IPS-18c (cell line): ENCODE data around the gene FYN.
"Not testable (repeated sequence)": the region's sequence is repeated elsewhere in the genome, so short reads cannot be mapped to it uniquely, and the experiment has no call there.

Experiments used
- H3K4me3 ChIP-seq: 2 replicates; pipeline ENCODE4 v1.7.0; 2013; ENCODE audit warnings: low read depth, mild to moderate bottlenecking, low read length, moderate library complexity; ENCODE audit not compliant: insufficient read depth
- H3K9me3 ChIP-seq: one replicate; pipeline ENCODE4 v1.6.1; 2013; ENCODE audit warnings: mild to moderate bottlenecking, low read length, moderate library complexity; ENCODE audit not compliant: control insufficient read depth, insufficient read depth

Gene FYN

GRCh38 chr6:111686932-111687266 lies 186.4 kb downstream of the FYN start:
- Histone ChIP-seq H3K4me3 (no peak overlapping the region), H3K9me3 (no peaks in the 10 kb centered on the region)

DNA sequence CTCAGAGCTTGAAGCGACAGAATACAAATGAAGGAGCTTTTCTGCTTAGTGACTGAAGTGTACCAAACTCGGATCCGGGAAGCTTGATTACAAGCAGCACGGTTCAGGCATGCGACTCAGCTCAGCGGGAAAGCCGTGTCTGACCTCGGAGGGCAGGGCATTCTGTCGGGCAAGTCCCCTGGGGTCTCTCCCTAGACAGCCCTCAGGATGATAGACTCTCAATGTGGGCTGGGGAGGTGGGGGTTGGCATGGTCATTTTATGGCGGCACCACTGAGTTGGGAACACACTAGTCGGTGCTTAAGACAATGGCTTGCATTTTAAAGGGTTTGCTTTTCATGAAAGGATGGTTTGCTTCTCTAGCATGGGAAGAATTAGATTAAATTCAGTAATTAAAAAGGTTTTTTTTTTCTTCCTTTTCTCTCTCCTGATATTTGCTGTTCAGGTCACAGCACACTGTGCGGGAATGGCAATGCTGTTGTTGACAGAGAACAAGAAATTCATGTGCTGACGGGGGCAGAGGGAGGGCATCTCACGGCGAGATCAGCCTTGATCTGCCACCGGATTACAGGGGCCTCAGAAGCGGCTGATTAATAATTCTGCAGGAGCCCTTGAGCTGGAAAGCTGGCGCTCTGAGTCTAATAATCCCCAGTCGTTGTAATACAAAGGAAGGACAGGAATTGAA lies 186.9 kb downstream of the FYN start:
- Histone ChIP-seq H3K9me3 (no peaks in the 10 kb centered on the region), H3K4me3 (no peak overlapping the region)

DNA sequence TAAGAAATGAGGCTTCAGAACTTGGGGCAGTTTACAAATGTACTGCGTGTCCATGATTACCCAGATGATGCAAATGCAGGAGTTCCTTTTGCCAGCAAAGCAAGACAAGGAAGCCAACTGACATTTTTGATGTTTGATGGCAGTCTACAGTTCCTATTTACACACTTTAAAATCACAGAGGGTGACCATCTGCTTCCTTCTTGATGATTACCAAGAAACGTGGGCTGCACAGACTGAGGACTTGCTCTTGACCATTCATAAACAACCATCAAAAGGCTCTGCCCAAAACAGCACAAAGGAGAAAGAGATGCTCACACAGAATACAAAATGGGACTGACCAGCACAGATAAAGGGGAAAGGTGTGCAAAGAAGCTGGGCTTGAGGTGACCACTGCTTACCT lies 187.7 kb downstream of the FYN start:
- H3K9me3 ChIP-seq, result no peaks in the 10 kb centered on the region
- no peak overlapping the region for H3K4me3 ChIP-seq

- H3K9me3 ChIP-seq, result no peaks in the 10 kb centered on the region
- no peak overlapping the region for H3K4me3 ChIP-seq
Observed at GRCh38 chr6:111685058-111685457, 188.2 kb downstream of the FYN start.

DNA sequence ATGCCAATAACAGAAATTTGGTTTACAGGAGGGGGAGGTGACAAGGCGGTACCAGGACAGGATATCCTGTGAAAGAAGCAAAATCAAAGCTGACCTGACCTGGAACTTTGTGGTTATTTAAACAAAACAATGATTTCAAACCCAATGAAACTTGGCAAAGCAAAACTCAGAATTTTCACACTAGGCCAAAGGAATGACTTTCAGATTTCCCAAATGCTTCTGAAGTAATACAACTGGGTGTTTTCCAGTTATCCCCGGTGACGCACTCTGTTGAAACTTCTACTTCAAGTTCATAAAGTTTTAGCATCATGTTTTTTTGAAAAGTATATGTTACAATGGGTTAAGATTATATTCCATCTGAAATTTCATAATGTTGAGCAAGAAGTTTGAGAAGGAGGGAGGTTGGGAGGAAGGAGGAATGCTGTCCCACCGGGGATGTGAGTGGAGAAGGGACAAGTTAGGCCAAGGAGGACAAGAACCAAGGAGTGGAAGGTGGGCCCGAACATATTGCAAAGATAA lies 189.4 kb downstream of the FYN start:
- H3K9me3 ChIP-seq, result no peaks in the 10 kb centered on the region
- H3K4me3 ChIP-seq, result no peak overlapping the region

- Histone ChIP-seq H3K4me3 (no peak overlapping the region), H3K9me3 (no peaks in the 10 kb centered on the region)
Observed at GRCh38 chr6:111683157-111683556, 190.1 kb downstream of the FYN start.

- Histone ChIP-seq H3K4me3 (no peak overlapping the region), H3K9me3 (no peaks in the 10 kb centered on the region)
Observed at GRCh38 chr6:111681860-111682259, 191.4 kb downstream of the FYN start.

DNA sequence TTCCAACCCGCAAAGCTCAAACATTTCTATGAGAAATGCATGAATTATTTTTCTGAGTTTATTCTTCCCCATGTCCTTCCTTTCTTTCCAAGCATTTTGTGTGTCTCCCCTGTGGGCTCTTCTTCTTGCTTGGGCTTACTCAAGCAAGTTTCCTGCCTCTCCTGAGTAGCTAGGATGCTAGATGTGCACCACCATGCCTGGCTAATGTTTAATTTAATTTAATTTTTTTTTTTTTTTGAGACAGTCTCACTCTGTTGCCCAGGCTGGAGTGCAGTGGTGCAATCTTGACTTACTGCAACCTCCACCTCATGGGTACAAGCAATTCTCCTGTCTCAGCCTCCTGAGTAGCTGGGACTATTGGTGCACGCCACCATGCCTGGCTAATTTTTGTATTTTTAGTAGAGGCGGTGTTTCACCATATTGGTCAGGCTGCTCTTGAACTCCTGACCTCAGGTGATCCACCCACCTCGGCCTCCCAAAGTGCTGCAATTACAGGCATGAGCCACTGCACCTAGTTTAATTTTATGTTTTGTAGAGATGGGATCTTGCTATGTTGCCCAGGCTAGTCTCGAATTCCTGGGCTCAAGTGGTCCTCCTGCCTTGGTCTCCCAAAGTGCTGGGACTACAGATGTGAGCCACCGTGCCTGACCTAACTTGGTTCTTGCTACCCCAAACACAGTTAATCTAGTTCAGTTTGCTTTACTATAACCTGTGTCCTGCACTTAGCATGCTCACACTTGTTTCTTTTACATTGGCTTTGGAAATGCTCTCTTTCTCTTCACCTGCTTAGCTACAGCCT lies 192.2 kb downstream of the FYN start:
- not testable (repeated sequence) for H3K9me3 ChIP-seq, H3K4me3 ChIP-seq

DNA sequence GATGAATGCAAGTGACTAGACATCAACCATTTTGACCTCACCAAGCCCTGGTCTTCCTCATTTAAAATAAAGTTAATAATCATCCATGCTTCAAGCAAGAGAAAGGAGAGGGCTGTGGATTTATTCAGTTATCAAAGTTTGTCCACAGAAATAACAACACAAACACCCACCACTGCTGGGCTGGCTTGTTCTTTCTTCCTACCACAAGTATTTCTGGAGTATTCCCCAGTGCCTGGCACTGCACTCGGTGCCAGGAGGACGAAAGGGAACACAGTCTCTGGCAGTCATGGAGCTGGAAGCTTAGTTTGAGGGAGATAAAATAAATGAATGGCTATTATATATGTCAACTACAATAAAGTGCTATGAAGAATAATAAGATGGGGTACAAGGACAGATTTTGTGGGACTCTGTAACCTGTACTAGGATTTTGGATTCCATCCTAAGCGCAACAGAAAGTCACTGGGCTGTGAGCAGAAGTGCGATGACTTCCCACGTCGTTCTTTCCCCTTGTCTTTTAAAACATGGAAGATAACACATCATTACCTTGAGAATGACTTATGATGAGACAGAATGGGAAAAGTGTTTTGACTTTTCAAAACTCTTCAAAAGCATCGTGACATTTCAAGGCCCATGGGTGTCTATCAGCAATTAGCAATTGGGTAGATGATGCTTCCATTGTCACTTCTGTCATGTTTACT lies 193.1 kb downstream of the FYN start:
- H3K4me3 ChIP-seq, result no peak overlapping the region

DNA sequence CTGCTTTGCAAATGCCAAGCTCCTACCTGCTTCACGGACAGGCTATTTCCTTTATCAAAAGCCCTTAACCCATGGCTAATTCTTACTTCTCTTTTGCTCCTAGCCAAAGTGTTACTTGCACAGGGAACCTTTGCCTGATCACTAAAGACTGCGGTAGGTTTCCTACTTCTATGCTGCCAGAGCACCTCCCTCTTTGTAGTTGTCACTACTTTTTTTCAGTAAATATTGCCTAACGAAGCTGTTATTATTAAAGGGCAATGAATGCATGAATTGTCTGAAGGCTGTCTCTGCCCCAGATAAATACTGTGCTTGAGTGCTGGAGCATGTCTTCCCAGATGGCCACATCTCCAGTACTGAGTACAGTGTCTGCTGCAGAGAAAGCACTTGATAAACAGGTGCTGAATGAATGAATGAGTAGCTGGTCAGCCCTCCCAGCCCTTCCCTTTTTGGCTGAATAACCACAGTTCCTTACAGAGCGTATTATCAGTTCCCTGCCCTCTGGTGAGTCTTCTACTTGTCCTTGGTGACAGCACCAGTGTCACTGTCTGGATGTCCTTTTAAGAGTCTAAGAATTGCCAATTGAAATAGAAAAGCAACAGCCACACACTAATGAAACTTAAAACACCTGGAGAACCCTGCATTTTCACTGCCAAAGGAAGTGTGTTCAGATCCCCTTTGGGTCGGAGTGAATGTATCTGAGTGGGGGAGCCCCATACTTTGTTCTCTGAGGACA lies 194.0 kb downstream of the FYN start:
- Histone ChIP-seq H3K9me3 (no peaks in the 10 kb centered on the region), H3K4me3 (no peak overlapping the region)

More for the DNA sequence above, 193.1 kb downstream of the FYN start:
- H3K9me3 ChIP-seq, result no peaks in the 10 kb centered on the region

GRCh38 chr6:111677249-111677990 lies 195.8 kb downstream of the FYN start:
- Histone ChIP-seq H3K9me3 (no peaks in the 10 kb centered on the region), H3K4me3 (no peak overlapping the region)

- no peak overlapping the region for H3K4me3 ChIP-seq
- H3K9me3 ChIP-seq, result no peaks in the 10 kb centered on the region
Observed at GRCh38 chr6:111676383-111676782, 196.9 kb downstream of the FYN start.

DNA sequence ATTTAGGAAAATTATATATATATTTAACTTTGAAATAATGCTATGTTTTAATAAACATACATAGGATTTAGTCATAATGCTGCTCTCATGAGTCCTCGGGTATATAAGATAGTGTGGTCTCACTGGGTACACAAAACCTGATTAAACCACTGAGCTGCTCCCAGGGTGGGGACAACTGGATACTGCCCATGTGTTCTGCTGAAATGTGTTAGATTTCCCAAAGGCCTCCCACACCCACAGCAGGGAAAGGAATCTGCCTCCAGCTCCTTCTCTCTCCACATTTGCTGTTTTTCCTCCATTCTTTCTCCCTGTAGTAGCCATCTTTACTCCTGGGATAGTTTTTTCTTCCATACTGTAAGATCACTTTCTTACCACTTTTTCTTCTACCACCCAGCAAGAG lies 198.4 kb downstream of the FYN start:
- Histone ChIP-seq H3K4me3 (no peak overlapping the region), H3K9me3 (no peaks in the 10 kb centered on the region)

DNA sequence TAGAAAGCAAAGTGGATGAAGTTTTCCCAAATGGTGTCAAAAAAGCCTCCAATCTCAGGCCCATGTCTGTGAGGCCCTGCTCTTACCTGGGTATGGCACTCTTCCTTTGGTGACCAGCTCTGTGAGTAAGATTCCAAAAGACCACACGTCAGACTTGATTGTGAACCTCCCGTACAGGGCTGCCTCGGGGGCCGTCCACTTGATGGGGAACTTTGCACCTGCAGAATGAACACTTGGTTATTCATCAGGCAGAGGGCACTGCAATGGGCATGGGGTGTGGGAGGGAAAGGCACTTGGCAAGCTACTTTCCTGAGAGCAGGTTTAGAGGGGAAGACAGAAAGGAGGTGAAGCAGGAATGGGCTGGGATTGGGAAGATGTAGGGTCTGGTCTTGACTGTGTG lies 198.8 kb downstream of the FYN start:
- Histone ChIP-seq H3K4me3 (no peak overlapping the region), H3K9me3 (no peaks in the 10 kb centered on the region)

DNA sequence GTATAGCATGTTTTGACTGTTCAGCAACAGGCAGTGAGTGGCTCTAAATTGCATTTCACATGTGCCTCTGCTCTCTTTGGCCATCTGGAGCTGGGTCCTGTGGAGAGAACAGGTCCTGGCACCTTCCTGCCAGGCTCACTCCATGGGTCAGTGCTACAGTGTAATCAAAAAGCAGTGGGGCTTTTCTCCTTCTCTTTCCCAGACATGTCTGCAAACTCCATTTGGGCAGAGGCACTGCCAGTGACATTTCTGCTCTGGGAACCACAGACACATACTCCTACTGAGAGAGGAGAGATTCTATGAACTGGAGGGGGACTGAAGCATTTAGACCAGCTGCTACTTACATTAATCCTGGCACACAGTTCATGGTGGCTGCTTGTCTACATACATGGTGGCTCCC lies 199.3 kb downstream of the FYN start:
- no peak overlapping the region for H3K4me3 ChIP-seq
- no peaks in the 10 kb centered on the region for H3K9me3 ChIP-seq

- no peak overlapping the region for H3K4me3 ChIP-seq
- no peaks in the 10 kb centered on the region for H3K9me3 ChIP-seq
Observed at GRCh38 chr6:111673532-111673931, 199.7 kb downstream of the FYN start.
